Erythroblast (primary cell): ENCODE results near the gene DDIT3.

Experiments
- GATA1 ChIP-seq: IDR thresholded peaks from 2 replicates; pipeline ENCODE4 v1.6.1; 2011; ENCODE audit warnings: low read depth, mild to moderate bottlenecking, control low read depth, low read length, moderate library complexity
- POLR2A ChIP-seq: IDR thresholded peaks from 2 replicates; pipeline ENCODE4 v1.6.1; 2011; ENCODE audit warnings: mild to moderate bottlenecking, low read length

DNA sequence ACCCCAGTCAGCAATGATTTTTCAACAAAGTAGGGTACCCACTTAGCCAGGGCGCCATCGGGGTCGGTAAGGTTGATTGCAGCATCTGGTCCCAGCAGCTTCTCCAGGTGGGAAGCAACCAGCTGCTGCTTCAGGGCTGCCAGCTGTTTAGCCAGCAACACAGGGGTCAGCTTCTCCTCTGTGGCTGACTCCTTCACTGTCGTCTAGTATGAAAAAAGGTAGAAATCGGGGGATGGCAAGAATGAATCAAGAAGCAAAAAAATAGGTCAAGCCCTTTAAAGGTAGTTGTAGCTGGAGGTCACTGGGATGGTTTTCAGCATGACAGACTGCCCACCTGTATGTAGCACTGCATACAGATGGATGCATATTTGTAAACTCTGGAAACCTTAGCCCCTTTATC lies 13.9 kb upstream of the DDIT3 start:
- TF ChIP-seq POLR2A, result peak; percentile 22
- no peak for TF ChIP-seq GATA1
